Neural crest cell (in vitro differentiated cells): ENCODE data around the gene SYTL3. TPM values are rescaled to one million over a fixed set of nuclear protein-coding genes. Genes with fewer than 3 reads are reported as not detected.
A peak's percentile ranks its signal among the peaks of the same experiment; 100 is the strongest.

Experiments
- DNase-seq: peaks from one replicate; pipeline ENCODE4 v3.0.0; 2021; ENCODE audit warnings: low read depth, mixed read lengths, low spot score
- H3K27ac Mint-ChIP-seq: one replicate; pipeline ENCODE4 v1.8.0; 2021; ENCODE audit warnings: mild to moderate bottlenecking, mixed read lengths; ENCODE audit not compliant: unreplicated experiment
- H3K27me3 Mint-ChIP-seq: 2 replicates; pipeline ENCODE4 v1.8.0; 2021; ENCODE audit warnings: low read depth, mild to moderate bottlenecking, mixed read lengths
- H3K36me3 Mint-ChIP-seq: 2 replicates; pipeline ENCODE4 v1.8.0; 2021; ENCODE audit warnings: low read depth, mild to moderate bottlenecking, mixed read lengths
- H3K4me1 Mint-ChIP-seq: 2 replicates; pipeline ENCODE4 v1.8.0; 2021; ENCODE audit warnings: mixed read lengths
- H3K4me3 Mint-ChIP-seq: one replicate; pipeline ENCODE4 v1.8.0; 2021; ENCODE audit warnings: mild to moderate bottlenecking, mixed read lengths
- H3K9me3 Mint-ChIP-seq: 2 replicates; pipeline ENCODE4 v1.8.0; 2021; ENCODE audit warnings: mixed read lengths
- total RNA-seq: library from RNA; stranded (reverse); gene quantifications from 2 replicates; pipeline ENCODE4 v1.2.1, GENCODE V29; 2021
- TF ChIP-seq, protein P1 (sequence below): fragments of 200-600 bp; sonication (generic); conservative IDR thresholded peaks from 2 replicates; pipeline ENCODE4 v1.5.0; 2021; ENCODE audit warnings: antibody characterized with exemption, mild to moderate bottlenecking

SYTL3 gene
- total RNA-seq, 1 donor from 2014 or later: 0.28 TPM

DNA sequence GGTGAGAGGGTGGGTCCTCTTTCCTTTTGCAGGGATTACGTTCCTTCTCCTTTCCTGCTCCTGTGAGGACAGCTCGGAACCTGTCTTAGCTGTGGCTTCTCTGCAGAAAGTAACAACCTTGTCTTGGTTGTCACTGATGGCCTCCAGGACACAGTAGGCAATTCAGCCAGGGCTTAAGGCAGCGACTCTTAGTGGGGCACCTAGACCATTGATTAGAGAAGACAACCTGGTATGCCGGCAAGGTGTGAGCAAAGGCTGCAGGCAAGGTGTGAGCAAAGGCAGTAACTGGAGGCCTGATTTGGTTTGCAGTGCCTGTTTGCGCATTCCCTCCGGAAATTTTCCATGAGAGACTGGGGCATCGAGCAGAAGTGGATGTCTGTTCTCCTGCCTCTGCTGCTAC is 42.9 kb upstream of the SYTL3 start:
- H3K4me3 Mint-ChIP-seq: no peak overlapping the region
- no peaks in the 10 kb centered on the region for H3K27me3 Mint-ChIP-seq
- H3K27ac Mint-ChIP-seq: peak overlapping the region; percentile 19
- TF ChIP-seq, protein P1, sequence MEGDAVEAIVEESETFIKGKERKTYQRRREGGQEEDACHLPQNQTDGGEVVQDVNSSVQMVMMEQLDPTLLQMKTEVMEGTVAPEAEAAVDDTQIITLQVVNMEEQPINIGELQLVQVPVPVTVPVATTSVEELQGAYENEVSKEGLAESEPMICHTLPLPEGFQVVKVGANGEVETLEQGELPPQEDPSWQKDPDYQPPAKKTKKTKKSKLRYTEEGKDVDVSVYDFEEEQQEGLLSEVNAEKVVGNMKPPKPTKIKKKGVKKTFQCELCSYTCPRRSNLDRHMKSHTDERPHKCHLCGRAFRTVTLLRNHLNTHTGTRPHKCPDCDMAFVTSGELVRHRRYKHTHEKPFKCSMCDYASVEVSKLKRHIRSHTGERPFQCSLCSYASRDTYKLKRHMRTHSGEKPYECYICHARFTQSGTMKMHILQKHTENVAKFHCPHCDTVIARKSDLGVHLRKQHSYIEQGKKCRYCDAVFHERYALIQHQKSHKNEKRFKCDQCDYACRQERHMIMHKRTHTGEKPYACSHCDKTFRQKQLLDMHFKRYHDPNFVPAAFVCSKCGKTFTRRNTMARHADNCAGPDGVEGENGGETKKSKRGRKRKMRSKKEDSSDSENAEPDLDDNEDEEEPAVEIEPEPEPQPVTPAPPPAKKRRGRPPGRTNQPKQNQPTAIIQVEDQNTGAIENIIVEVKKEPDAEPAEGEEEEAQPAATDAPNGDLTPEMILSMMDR: no peak
- H3K36me3 Mint-ChIP-seq: peaks cover 10% of the 10 kb centered on the region
- no peaks in the 10 kb centered on the region for H3K9me3 Mint-ChIP-seq
- H3K4me1 Mint-ChIP-seq: no peaks in the 10 kb centered on the region
- no peak for DNase-seq

DNA sequence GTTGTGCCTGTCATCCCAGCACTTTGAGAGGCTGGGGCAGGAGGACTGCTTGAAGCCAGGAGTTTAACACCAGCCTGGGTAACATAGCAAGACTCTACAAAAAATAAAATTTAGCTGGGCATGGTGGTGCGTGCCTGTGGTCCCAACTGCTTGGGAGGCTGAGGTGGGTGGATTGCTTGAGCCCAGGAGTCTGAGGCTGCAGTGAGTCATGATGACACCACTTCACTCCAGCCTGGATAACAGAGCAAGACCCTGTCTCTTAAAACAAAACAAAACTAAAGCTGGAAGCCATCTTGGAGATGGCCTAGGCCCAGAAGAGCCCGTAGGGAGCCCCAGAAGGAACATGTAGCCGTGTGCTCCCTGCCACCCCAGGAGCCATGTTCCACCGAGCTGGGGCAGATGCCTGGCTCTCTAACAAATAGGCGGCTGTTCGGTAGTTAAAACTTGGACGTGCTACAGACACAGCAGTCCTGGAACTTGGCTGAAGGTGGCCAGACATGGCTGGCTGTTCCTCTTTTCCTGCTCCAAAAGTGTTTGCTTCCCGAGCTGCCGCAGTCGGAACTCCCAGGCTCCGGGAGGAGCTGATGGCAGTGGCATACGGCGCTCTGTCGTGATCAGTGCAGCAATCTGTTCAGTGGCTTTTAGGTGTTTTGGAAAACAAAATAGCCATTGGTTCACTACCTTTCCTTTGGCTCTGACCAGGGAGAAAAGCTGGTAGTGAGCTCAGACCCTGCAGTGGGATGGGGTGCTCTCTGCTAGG is 42.3 kb upstream of the SYTL3 start:
- Mint-ChIP-seq H3K9me3 (no peaks in the 10 kb centered on the region), H3K4me3 (no peak overlapping the region), H3K36me3 (peaks cover 8% of the 10 kb centered on the region), H3K4me1 (no peaks in the 10 kb centered on the region), H3K27ac (no peak overlapping the region), H3K27me3 (no peaks in the 10 kb centered on the region)
- TF ChIP-seq, protein P1: no peak
- no peak for DNase-seq

DNA sequence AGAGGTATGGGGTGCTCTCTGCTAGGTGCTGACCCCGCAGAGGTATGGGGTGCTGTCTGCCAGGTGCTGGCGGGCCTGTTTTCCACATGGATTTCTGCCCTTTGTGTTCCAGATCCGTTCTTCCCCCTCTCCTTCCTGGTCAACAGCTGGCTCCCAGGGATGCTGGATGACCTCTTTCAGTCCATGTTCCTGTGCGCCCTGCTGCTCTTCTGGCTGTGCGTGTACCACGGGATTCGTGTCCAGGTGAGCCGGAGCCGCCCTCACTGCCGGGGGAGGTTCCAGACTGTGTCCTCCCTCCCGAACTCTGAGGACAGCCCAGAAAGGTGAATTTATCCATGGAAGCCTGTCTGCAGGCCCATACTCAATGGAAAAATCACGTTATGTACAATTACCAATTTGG is 41.6 kb upstream of the SYTL3 start:
- H3K9me3 Mint-ChIP-seq: no peaks in the 10 kb centered on the region
- peaks cover 7% of the 10 kb centered on the region for H3K36me3 Mint-ChIP-seq
- TF ChIP-seq, protein P1: no peak
- H3K4me3 Mint-ChIP-seq: no peak overlapping the region
- no peaks in the 10 kb centered on the region for H3K4me1 Mint-ChIP-seq
- DNase-seq: no peak
- H3K27ac Mint-ChIP-seq: no peak overlapping the region
- no peaks in the 10 kb centered on the region for H3K27me3 Mint-ChIP-seq

DNA sequence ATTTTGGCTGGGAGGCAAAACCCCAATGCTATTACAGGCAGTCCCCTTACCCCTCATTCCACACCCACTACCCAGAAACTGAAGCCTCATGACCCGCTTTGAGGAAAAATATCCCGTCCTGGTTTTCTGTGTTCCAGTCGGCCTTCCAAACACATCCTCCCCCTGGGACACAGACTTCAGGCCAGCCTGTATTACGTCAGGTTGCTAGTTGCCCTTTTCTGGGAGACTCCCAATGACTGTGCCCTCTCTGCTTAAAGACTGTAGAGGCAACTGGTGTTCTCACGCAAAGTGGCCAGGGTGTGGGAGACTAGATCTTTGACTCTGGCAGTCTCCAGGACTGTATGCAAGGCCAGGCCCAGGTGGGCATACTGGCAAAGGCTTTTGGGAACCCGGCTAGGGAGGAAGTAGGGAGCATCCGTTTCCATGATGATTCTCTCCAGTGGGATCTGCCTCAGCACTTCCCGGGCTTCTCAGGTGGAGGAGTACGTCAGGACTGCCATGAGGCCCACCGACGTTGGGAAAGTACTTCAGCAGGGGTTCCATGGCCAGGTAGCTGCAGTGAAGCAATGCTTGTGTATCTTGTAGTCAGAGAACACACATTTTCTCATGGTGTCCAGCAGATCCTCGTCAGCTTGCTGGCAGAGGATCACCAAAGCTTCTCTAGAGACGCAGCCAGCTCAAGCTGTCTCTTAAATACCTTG is 40.2 kb upstream of the SYTL3 start:
- H3K27me3 Mint-ChIP-seq: no peaks in the 10 kb centered on the region
- no peak overlapping the region for H3K27ac Mint-ChIP-seq
- TF ChIP-seq, protein P1: no peak
- H3K4me1 Mint-ChIP-seq: no peaks in the 10 kb centered on the region
- no peaks in the 10 kb centered on the region for H3K9me3 Mint-ChIP-seq
- H3K36me3 Mint-ChIP-seq: peaks cover 12% of the 10 kb centered on the region
- no peak for DNase-seq
- H3K4me3 Mint-ChIP-seq: no peak overlapping the region

DNA sequence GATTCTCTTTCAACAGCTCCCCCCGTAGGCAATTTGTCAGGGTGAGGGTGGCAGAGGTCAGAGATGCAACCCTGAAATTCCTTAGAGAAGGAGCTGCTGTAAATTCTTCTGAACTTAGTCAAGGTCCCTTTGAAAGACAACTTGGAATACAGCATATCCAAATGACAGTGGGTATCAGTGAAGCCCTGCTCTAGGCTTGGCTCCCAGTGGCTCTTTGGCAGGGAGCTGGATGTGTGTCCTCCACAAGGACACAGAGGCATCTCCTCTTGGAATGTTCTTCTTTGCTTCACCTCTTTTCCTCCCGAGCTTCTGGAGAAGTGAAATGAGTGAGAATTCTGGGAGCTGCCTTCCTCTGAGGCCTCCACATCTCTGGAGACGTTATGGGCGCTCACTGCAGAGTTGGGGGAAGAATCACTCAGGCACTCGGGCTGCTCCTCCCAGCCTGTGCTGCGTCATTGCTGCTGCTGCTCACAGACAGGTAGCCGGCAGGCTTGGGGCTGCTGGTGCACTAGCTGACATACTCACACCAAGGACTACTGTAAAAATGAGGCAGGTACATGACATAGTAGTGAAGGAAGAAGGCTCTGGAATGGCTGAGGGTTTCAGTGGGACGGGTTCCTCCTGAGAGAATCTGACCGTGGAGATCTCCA is 39.4 kb upstream of the SYTL3 start:
- H3K9me3 Mint-ChIP-seq: peaks cover 3% of the 10 kb centered on the region
- H3K27ac Mint-ChIP-seq: no peak overlapping the region
- no peaks in the 10 kb centered on the region for H3K27me3 Mint-ChIP-seq
- H3K36me3 Mint-ChIP-seq: peaks cover 18% of the 10 kb centered on the region
- TF ChIP-seq, protein P1: no peak
- no peaks in the 10 kb centered on the region for H3K4me1 Mint-ChIP-seq
- H3K4me3 Mint-ChIP-seq: no peak overlapping the region
- no peak for DNase-seq
